Eye (tissue), 1 donor: ENCODE data around the gene PTGER1.
A peak's percentile ranks its signal among the peaks of the same experiment; 100 is the strongest.

Experiments
- DNase-seq: peaks from one replicate; pipeline ENCODE4 v3.0.0-alpha.2; 2015

PTGER1 gene

DNA sequence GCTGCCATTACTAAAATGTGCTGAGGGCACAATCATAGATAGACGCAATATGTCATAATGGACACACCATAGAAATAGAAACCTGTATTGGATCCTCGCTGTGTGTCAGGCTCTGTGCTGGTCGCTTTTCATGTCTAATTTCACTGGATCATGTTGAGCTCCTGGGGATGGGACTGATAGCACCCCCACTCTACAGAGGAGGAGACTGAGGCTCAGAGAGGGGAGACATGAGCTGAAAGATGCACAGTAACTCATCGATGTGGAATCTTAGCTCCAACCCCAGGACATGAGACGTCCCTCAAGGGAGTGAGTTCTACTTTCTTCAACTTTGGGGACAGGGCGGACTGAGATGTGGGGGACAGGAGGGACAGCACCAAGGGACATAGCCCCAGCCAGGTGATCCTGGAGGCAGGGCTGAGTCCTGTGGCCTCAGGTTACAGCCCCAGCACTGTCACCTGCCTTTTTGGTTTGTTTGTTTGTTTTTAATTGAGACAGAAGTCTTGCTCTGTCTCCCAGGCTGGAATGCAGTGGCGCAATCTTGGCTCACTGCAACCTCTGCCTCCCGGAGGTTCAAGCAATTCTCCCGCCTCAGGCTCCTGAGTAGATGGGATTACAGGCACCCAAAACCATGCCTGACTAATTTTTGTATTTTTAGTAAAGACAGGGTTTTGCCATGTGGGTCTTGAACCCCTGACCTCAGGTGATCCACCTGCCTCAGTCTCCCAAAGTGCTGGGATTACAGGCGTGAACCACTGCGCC lies 27.4 kb upstream of the PTGER1 start:
- no peak for DNase-seq

DNA sequence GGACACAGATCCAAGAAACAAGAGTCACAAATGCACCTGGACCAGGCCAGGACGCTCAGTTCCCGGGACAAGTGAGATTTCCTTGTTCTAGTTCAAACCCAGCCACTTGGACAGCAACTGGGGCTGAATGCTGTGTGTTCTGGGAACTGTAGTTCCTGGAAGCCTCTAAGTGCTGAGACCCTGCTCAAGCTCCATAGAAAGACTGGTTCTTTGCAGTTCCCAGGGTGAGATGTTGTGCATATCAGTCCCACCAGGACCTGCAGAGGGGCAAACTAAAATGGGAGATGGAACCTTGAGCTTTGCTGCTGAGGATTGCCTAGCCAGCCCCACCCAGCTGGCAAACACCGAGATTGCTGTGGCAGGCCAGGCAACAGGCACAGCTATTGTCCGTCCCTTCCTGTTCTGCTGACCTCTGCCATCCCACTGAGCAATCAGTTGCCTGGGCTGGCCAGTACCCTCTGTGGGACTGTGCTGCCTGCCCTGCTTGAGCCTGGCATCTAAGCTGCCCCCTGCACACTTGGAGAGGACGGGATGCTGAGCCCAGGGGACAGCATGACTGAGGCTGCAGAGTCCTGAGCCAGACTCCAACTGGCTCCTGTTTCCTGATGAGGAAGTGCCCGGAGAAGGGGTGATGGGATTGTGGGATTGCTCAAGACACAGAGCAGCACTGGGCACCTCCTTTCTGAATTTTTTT lies 22.2 kb upstream of the PTGER1 start:
- DNase-seq, result no peak

DNA sequence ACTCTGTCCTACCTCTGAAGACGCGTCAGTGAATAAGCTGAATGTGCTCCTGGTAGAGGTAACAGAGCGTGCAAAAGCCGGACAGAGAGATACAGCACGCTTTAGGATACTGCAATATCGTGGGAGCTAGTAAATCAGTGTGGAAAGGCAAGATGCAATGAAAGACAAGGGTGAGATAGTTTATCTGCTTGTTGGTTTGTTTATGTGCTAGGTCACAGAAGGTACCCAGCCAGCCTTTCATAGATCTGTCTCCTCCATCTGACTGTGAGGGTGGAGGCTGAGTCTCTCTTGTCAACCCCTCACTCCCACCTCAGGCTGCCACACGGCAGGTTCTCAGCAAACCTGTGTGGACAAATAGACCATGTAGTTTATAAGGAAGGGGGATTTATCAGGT lies 21.7 kb upstream of the PTGER1 start:
- peak; percentile 61 for DNase-seq

DNA sequence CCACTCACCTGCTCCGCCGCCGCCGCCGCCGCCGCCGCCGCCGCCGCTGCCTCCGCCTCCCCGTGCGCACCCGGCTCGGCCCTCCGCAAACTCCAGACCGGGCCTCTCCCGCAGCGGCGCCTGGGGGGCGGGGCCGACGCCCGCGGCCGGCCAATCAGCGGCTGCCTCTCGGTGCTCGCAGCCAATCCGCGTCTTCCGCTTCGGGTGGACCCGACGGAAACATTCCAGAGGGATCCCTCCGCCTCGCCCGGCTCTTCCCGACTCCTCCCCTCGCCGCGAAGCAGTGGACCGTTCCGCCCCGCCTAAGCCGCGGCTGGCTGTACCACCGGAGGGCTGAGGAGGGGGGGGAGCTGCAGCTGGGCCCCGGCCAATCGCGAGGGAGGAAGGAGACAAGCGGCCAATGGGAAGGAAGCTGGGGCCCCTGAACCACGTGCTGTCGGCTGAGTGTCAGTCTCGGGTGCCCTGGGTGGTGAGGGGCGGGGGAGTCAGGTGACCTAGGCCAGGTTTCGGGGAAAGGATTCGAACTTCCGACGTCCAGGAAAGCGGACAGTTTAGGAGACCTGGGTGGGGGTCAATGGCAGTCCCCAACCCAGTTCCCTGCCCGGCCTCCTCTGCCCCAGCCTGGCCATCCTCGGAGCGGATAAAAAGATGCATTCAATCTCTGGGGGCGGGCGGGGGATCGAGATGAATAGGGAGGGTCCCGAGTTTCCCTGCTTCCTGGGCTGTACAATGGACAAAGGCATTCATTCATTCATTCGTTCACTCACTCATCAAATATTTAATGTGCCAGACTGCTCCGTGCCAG lies 21.1 kb upstream of the PTGER1 start, which contains the start of gene GIPC1:
Gene GIPC1 (minus strand): TSS at position 99 of the 805 bp plus-strand sequence. CDS start 13,151 bp downstream, outside the sequence.
- DNase-seq, result peak; percentile 99

DNA sequence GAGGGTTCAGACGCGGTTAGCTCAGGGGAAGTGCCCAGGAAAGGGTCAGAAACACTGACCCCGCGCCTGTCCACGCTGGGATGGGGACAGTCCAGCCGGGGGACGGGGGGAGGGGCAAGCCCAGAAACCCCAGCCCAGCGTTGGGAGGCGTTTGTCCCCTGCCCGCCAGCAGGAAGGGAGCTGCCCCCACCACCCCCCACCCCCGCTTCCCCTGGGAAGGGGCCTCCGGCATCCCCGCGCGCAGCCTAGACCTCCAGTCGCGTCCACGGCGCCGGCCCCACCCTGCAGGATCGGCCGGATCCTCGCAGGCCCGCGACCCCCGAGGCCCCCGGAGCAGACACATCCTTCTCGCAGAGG lies 20.5 kb upstream of the PTGER1 start:
- DNase-seq, result no peak

DNA sequence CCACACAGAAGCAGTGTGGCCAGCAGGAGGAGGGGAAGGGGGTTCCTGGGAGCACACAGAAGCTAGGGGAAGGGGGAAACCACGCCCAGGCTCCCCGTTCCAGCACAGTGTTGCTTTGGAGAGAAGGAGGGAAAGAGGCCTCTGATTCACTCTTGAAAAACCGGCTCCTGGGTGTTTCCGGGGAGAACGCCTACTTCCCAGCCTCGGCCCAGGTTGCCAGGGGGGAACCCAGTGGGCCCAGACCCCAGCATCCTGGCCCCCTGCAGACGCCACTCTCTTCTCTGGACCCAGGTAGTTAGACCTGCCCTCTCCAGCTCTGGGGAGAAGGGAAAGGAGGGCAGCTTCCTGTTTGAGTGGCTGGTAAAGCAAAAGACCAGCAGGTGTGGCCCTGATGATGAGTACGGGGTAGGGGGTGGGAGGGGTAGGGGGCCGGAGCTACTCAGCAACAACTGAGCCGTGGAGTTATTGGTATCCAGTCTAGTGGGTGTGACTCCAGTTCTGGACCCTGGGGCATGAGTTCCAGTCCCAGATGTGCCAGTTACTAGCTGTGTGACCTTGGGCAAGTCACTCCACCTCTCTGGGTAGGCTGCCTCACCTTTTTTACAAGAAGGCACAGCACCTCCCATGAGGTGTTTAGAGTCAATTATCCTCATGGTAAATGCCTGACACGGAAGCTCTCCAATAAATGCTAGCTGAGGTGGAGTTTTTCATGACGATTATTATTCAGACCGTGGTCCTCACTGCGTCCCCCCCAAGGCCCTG lies 19.9 kb upstream of the PTGER1 start:
- no peak for DNase-seq

GRCh38 chr19:14494411-14494810 lies 19.3 kb upstream of the PTGER1 start:
- no peak for DNase-seq

GRCh38 chr19:14492756-14493337 lies 17.7 kb upstream of the PTGER1 start:
- DNase-seq, result no peak

- DNase-seq, result no peak
Observed at GRCh38 chr19:14487370-14488125, 12.4 kb upstream of the PTGER1 start.

GRCh38 chr19:14482172-14482941 lies 7.2 kb upstream of the PTGER1 start:
- DNase-seq, result no peak

GRCh38 chr19:14480700-14481079 lies 5.5 kb upstream of the PTGER1 start:
- no peak for DNase-seq

- DNase-seq, result peak; percentile 76
Observed at GRCh38 chr19:14479975-14480699, 5.0 kb upstream of the PTGER1 start.

GRCh38 chr19:14479309-14479974 lies 4.3 kb upstream of the PTGER1 start:
- DNase-seq, result no peak

- DNase-seq, result no peak
Observed at GRCh38 chr19:14478113-14478545, 3.0 kb upstream of the PTGER1 start.

DNA sequence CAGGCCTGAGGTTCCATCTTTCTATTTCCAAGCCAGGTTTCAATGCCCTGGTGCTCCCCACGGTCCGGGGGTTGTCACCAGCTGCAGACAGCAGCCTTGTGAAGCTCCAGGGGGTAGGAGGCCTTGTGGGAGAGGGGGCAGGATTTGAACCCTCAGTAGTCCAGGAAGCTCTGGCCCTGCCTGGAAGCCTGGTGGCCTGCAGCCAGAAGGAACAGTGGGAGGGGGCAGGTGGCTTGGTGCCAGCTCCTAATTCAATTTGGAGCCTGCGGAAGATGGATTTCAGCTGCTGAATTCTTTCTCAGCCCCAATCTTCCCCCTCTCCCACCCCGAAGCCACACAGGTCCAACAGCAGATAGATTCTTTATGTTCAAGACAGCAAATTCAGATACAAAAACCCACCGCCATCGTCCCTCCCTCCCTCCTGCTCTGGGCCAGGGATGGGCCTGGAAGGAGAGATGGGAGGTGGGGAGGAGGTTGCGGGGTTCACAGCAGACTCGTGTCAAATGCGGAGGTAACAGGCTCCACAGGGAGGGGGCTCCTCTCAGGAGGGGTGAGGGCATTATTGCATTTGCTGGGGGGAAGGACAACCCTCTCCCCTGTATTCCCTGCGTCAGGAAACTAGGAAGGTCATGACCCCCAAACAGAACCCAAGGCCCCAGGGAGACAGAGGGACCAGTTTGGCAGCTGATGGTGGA lies 2.4 kb upstream of the PTGER1 start:
- DNase-seq, result peak; percentile 83

- peak; percentile 48 for DNase-seq
Observed at GRCh38 chr19:14476673-14477401, 1.7 kb upstream of the PTGER1 start.

GRCh38 chr19:14476327-14476672 lies 1.1 kb upstream of the PTGER1 start:
- DNase-seq, result no peak

- no peak for DNase-seq
Observed at GRCh38 chr19:14474827-14475226, 327 bp downstream of the PTGER1 start.
